ENCODE measurements around the gene NPHS2. TPM values are rescaled to one million over a fixed set of nuclear protein-coding genes. Genes with fewer than 3 reads are reported as not detected.

Gene NPHS2
- total RNA-seq, 1 donor from 2014 or later = 1.7 TPM

DNA sequence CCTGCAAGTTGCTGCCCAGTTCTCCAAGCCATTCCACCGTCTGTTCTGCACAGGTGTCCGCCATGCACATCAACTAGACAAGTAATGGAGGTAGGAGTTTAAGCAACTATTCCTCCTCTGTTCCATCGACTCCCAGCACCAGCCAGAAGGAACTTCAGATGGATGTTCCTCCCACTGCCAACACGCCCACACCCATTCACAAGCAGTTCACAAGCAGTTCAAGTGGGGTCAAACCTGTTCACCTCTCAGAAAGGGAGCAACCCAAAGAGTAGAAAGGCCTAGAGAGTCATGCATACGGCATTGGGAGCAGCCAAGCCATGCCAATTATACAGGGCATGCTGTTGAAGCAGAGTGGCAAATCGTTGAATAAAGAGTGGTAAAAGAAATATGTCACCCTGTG, 11.6 kb upstream of the NPHS2 start:
- Histone ChIP-seq H3K27me3 (ENCODE audit: control insufficient read depth, insufficient read depth, low read length) (peaks cover 11% of the 10 kb centered on the region), H3K4me3 (ENCODE audit: low read depth, low read length) (no peak overlapping the region), H3K36me3 (ENCODE audit: control insufficient read depth, insufficient read depth, low read length) (no peaks in the 10 kb centered on the region)
- no peak for DNase-seq (ENCODE audit: low read depth)
- TF ChIP-seq, protein P1, sequence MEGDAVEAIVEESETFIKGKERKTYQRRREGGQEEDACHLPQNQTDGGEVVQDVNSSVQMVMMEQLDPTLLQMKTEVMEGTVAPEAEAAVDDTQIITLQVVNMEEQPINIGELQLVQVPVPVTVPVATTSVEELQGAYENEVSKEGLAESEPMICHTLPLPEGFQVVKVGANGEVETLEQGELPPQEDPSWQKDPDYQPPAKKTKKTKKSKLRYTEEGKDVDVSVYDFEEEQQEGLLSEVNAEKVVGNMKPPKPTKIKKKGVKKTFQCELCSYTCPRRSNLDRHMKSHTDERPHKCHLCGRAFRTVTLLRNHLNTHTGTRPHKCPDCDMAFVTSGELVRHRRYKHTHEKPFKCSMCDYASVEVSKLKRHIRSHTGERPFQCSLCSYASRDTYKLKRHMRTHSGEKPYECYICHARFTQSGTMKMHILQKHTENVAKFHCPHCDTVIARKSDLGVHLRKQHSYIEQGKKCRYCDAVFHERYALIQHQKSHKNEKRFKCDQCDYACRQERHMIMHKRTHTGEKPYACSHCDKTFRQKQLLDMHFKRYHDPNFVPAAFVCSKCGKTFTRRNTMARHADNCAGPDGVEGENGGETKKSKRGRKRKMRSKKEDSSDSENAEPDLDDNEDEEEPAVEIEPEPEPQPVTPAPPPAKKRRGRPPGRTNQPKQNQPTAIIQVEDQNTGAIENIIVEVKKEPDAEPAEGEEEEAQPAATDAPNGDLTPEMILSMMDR (IDR thresholded peaks at IDR 0.05; ENCODE audit: insufficient read depth, low read length, poor library complexity, severe bottlenecking) = no peak

DNA sequence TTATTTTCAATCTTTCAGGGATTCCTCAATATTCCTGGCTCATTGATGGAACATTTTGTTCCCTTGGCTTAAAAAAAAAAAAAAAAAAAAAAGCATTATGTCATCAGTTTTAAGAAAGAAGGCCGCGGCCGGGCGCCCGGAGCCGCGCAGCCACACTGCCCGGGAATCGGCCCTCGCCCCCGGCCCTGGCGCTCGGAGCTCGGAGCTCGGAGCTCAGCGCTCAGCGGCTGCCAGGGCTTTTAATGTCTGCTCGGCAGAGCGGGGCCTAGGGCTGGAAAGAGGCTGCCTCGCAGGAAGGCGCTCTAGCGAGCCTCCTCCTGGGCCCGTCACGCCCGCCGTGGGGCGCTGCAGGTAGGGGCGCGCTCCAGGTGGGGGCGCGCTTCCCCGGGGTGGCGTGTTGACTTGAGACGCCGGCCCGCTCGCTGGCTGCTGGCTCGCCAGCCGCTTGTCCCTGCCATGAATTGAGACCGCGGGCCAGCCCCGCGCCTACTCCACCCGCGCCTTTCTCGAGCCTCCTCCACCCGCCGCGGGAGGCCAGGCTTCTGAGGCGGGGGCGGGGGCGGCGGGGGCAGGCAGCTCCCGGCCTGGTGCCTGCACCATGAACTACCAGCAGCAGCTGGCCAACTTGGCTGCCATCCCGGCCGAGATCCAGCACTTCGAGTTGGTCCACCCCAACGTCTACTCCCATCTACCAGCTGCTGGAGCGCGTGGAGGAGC, 10.5 kb upstream of the NPHS2 start:
- Histone ChIP-seq H3K27me3 (ENCODE audit: control insufficient read depth, insufficient read depth, low read length) (peaks cover under 1% of the 10 kb centered on the region), H3K4me3 (ENCODE audit: low read depth, low read length) (peak overlapping the region; percentile 20), H3K36me3 (ENCODE audit: control insufficient read depth, insufficient read depth, low read length) (no peaks in the 10 kb centered on the region)
- TF ChIP-seq, protein P1 (IDR thresholded peaks at IDR 0.05; ENCODE audit: insufficient read depth, low read length, poor library complexity, severe bottlenecking) = peak; percentile 64
- no peak for DNase-seq (ENCODE audit: low read depth)

- H3K36me3 ChIP-seq (ENCODE audit: control insufficient read depth, insufficient read depth, low read length) = no peaks in the 10 kb centered on the region
- TF ChIP-seq, protein P1 (IDR thresholded peaks at IDR 0.05; ENCODE audit: insufficient read depth, low read length, poor library complexity, severe bottlenecking) = no peak
- no peak for DNase-seq (ENCODE audit: low read depth)
- H3K27me3 ChIP-seq (ENCODE audit: control insufficient read depth, insufficient read depth, low read length) = no peaks in the 10 kb centered on the region
- H3K4me3 ChIP-seq (ENCODE audit: low read depth, low read length) = no peak overlapping the region
Measured at GRCh38 chr1:179583771-179584320, 8.1 kb upstream of the NPHS2 start.

DNA sequence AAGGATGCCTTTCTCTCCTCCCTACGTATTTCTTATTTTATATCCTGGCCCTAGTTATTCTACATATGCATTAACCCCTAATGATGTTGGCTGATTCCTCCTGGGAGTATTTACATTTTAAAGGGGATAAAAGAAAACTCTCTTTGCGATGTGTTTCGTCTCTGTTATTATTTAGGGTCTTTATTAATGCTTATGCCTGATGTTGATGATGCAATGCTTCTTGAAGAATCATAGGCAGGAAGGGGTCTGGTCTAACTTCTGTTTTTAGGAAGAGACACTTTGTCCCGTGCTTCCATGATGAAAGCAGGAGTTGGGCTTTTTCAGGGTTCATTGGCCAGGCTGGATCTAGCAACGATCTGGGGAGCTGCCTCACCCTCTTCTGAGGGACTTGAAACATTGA, 761 bp upstream of the NPHS2 start:
- H3K36me3 ChIP-seq (ENCODE audit: control insufficient read depth, insufficient read depth, low read length) = no peaks in the 10 kb centered on the region
- H3K4me3 ChIP-seq (ENCODE audit: low read depth, low read length) = no peak overlapping the region
- no peak for DNase-seq (ENCODE audit: low read depth)
- H3K27me3 ChIP-seq (ENCODE audit: control insufficient read depth, insufficient read depth, low read length) = peaks cover 21% of the 10 kb centered on the region
- TF ChIP-seq, protein P1 (IDR thresholded peaks at IDR 0.05; ENCODE audit: insufficient read depth, low read length, poor library complexity, severe bottlenecking) = no peak

DNA sequence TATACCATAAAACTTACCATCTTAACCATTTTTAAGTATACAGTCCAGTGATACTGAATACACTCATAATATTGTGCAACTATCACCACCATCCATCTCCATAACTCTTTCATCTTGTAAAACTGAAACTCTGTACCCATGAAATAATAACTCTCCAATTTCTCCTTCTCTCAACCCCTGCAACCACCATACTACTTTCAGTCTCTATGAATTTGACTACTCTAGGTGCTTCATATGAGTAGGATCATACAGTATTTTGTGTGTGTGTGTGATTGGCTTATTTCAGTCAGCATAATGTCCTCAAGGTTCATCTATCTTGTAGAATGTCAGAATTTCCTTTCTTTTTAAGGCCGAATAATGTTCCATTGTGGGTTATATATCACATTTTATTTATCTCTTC, 17.7 kb downstream of the NPHS2 start:
- TF ChIP-seq, protein P1 (IDR thresholded peaks at IDR 0.05; ENCODE audit: insufficient read depth, low read length, poor library complexity, severe bottlenecking) = no peak
- no peaks in the 10 kb centered on the region for H3K36me3 ChIP-seq (ENCODE audit: control insufficient read depth, insufficient read depth, low read length)
- H3K27me3 ChIP-seq (ENCODE audit: control insufficient read depth, insufficient read depth, low read length) = no peaks in the 10 kb centered on the region
- DNase-seq (ENCODE audit: low read depth) = no peak
- no peak overlapping the region for H3K4me3 ChIP-seq (ENCODE audit: low read depth, low read length)

DNA sequence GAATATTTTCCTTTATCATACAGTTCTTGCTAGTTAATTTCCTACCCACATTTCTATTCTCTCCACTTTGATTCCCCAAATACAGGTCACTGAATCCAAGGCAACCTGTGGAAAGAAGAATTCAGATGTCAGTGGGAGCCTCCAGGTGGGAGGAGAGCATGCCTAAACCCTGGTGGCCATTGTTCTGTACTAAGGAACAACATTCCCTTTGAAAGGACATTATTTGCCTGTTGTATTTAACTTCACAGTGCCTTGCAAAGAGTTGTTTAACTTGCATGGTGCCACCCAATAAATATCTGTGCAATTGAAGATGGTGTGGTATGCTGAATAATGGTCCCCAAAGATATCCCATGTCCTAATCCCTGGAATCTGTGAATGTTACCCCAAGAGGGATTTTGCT, 21.3 kb downstream of the NPHS2 start:
- DNase-seq (ENCODE audit: low read depth) = no peak
- no peaks in the 10 kb centered on the region for H3K27me3 ChIP-seq (ENCODE audit: control insufficient read depth, insufficient read depth, low read length)
- TF ChIP-seq, protein P1 (IDR thresholded peaks at IDR 0.05; ENCODE audit: insufficient read depth, low read length, poor library complexity, severe bottlenecking) = no peak
- H3K4me3 ChIP-seq (ENCODE audit: low read depth, low read length) = no peak overlapping the region
- H3K36me3 ChIP-seq (ENCODE audit: control insufficient read depth, insufficient read depth, low read length) = no peaks in the 10 kb centered on the region

All from kidney epithelial cell (primary cell).